ENCODE data around the gene MICOS13. TPM values are rescaled to one million over a fixed set of nuclear protein-coding genes. Genes with fewer than 3 reads are reported as not detected.

The MICOS13 gene
- total RNA-seq, 1 donor from 2014 or later, result 65.3 TPM

GRCh38 chr19:5628919-5629481 lies 51.3 kb downstream of the MICOS13 start:
- no peak for DNase-seq (ENCODE audit: low read depth in 2 of 2)

- no peak for DNase-seq (ENCODE audit: low read depth in 2 of 2)
These were observed 51.9 kb downstream of the MICOS13 start for GRCh38 chr19:5628461-5628860.

Other genes with a start within 250 kb of the MICOS13 start
- not detected in 2 replicates for gene ZNRF4, start 225.1 kb downstream of the MICOS13 start, total RNA-seq
- gene TINCR, start 112.6 kb downstream of the MICOS13 start, total RNA-seq, result under 0.01 and 0.20 TPM in 2 replicates
- 16.6 and 24.2 TPM in 2 replicates for gene SAFB2, start 57.7 kb downstream of the MICOS13 start, total RNA-seq
- 27.9 and 38.5 TPM in 2 replicates for gene SAFB, start 57.4 kb downstream of the MICOS13 start, total RNA-seq
- gene HSD11B1L, start 511 bp upstream of the MICOS13 start, total RNA-seq, result 6.1 and 9.1 TPM in 2 replicates
- gene RPL36, start 9.8 kb upstream of the MICOS13 start, total RNA-seq, result 763 and 989 TPM in 2 replicates
- gene LONP1, start 39.6 kb upstream of the MICOS13 start, total RNA-seq, result 44.9 and 51.4 TPM in 2 replicates
- gene CATSPERD, start 40.1 kb upstream of the MICOS13 start, total RNA-seq, result not detected in 2 replicates
- 0.22 and 0.40 TPM in 2 replicates for gene PRR22, start 104.2 kb upstream of the MICOS13 start, total RNA-seq
- 19.6 and 20.7 TPM in 2 replicates for gene DUS3L, start 110.6 kb upstream of the MICOS13 start, total RNA-seq
- under 0.01 and 0.99 TPM in 2 replicates for gene NRTN, start 124.6 kb upstream of the MICOS13 start, total RNA-seq
- gene FUT6, start 159.2 kb upstream of the MICOS13 start, total RNA-seq, result not detected in 2 replicates
- not detected in 2 replicates for gene FUT3, start 170.9 kb upstream of the MICOS13 start, total RNA-seq
- not detected in 2 replicates for gene FUT5, start 190.0 kb upstream of the MICOS13 start, total RNA-seq
- 219 and 282 TPM in 2 replicates for gene NDUFA11, start 223.3 kb upstream of the MICOS13 start, total RNA-seq
- 3.9 and 7.7 TPM in 2 replicates for gene VMAC, start 224.4 kb upstream of the MICOS13 start, total RNA-seq
- gene CAPS, start 233.7 kb upstream of the MICOS13 start, total RNA-seq, result 2.4 and 4.6 TPM in 2 replicates

Measured in lung microvascular endothelial cell (primary cell).